ENCODE measurements around the gene HOXD13.

GRCh38 chr2:176106581-176107539 is 14.3 kb downstream of the HOXD13 start, which contains the start of gene HOXD11:
- no peak for TF ChIP-seq CTCF (IDR thresholded peaks at IDR 0.05; ENCODE audit: borderline replicate concordance, extremely low read depth, low read length, poor library complexity, severe bottlenecking)
- TF ChIP-seq EZH2 (IDR thresholded peaks at IDR 0.05; ENCODE audit: borderline replicate concordance, low read depth, low read length, severe bottlenecking) = no peak

Data from DND-41 (cell line).